ENCODE measurements around the gene UST. TPM values are rescaled to one million over a fixed set of nuclear protein-coding genes. Genes with fewer than 3 reads are reported as not detected.

The UST gene
- polyA plus RNA-seq, 1 donor (not counting 4 experiments of a cell fraction or from before 2014, with no cell fraction given), result 6.1 TPM

GRCh38 chr6:148924226-148925012, 177.6 kb downstream of the UST start:
- no peak overlapping the region for H2AFZ ChIP-seq (ENCODE audit: control insufficient read depth, low read length)
- no peaks in the 10 kb centered on the region for H3K36me3 ChIP-seq (ENCODE audit: control insufficient read depth in 2 of 2, extremely low read depth in 1 of 2, insufficient read depth in 2 of 2, low read length in 2 of 2)
- no peaks in the 10 kb centered on the region for H3K9me3 ChIP-seq (ENCODE audit: control insufficient read depth, low read depth, low read length)
- no peak overlapping the region for H3K9ac ChIP-seq (ENCODE audit: control insufficient read depth, extremely low read depth, insufficient read depth, low read length)
- DNase-seq (ENCODE audit: low read depth, low spot score) (no peak), FAIRE-seq (no peak)
- no peaks in the 10 kb centered on the region for H3K79me2 ChIP-seq (ENCODE audit: control insufficient read depth, insufficient read depth, low read length)
- H3K4me2 ChIP-seq (ENCODE audit: control insufficient read depth, extremely low read depth, insufficient read depth, low read depth, low read length), result no peak overlapping the region
- H3K9me1 ChIP-seq (ENCODE audit: control insufficient read depth, extremely low read depth, insufficient read depth, low read length), result no peaks in the 10 kb centered on the region
- H3K4me1 ChIP-seq (ENCODE audit: control insufficient read depth, extremely low read depth, insufficient read depth, low read length), result no peaks in the 10 kb centered on the region
- no peak overlapping the region for H3K4me3 ChIP-seq (ENCODE audit: control insufficient read depth in 2 of 3, extremely low read depth in 1 of 3, insufficient read depth in 2 of 3, low read depth in 1 of 3, low read length in 3 of 3)
- no peak overlapping the region for H3K27ac ChIP-seq (ENCODE audit: control insufficient read depth, insufficient read depth, low read length)
- H3K27me3 ChIP-seq (ENCODE audit: control insufficient read depth, extremely low read depth, insufficient read depth, low read length), result no peaks in the 10 kb centered on the region
- TF ChIP-seq CTCF (optimal IDR thresholded peaks at IDR 0.05 in 1 of 3, IDR thresholded peaks at IDR 0.05 in 1 of 3, conservative IDR thresholded peaks at IDR 0.05 in 1 of 3; ENCODE audit: extremely low read depth in 1 of 3, insufficient read depth in 2 of 3, low read length in 3 of 3), result no peak
- TF ChIP-seq EZH2 (IDR thresholded peaks at IDR 0.05; ENCODE audit: low read length), result no peak
- dilution Hi-C loops (cut with MboI; ENCODE audit: extremely low pct_ligation_motif_present, low sequenced_read_pairs), result no loop called here
- H4K20me1 ChIP-seq (ENCODE audit: control insufficient read depth, extremely low read depth, insufficient read depth, low read length), result no peaks in the 10 kb centered on the region

- no peaks in the 10 kb centered on the region for H3K79me2 ChIP-seq (ENCODE audit: control insufficient read depth, insufficient read depth, low read length)
- H3K9ac ChIP-seq (ENCODE audit: control insufficient read depth, extremely low read depth, insufficient read depth, low read length), result no peak overlapping the region
- H4K20me1 ChIP-seq (ENCODE audit: control insufficient read depth, extremely low read depth, insufficient read depth, low read length), result no peaks in the 10 kb centered on the region
- no peaks in the 10 kb centered on the region for H3K27me3 ChIP-seq (ENCODE audit: control insufficient read depth, extremely low read depth, insufficient read depth, low read length)
- H3K9me1 ChIP-seq (ENCODE audit: control insufficient read depth, extremely low read depth, insufficient read depth, low read length), result no peaks in the 10 kb centered on the region
- dilution Hi-C loops (cut with MboI; ENCODE audit: extremely low pct_ligation_motif_present, low sequenced_read_pairs), result no loop called here
- no peaks in the 10 kb centered on the region for H3K4me1 ChIP-seq (ENCODE audit: control insufficient read depth, extremely low read depth, insufficient read depth, low read length)
- no peak for TF ChIP-seq CTCF (optimal IDR thresholded peaks at IDR 0.05 in 1 of 3, IDR thresholded peaks at IDR 0.05 in 1 of 3, conservative IDR thresholded peaks at IDR 0.05 in 1 of 3; ENCODE audit: extremely low read depth in 1 of 3, insufficient read depth in 2 of 3, low read length in 3 of 3)
- no peak for TF ChIP-seq EZH2 (IDR thresholded peaks at IDR 0.05; ENCODE audit: low read length)
- DNase-seq (ENCODE audit: low read depth, low spot score) (no peak), FAIRE-seq (no peak)
- no peak overlapping the region for H2AFZ ChIP-seq (ENCODE audit: control insufficient read depth, low read length)
- H3K9me3 ChIP-seq (ENCODE audit: control insufficient read depth, low read depth, low read length), result no peaks in the 10 kb centered on the region
- H3K4me2 ChIP-seq (ENCODE audit: control insufficient read depth, extremely low read depth, insufficient read depth, low read depth, low read length), result no peak overlapping the region
- H3K4me3 ChIP-seq (ENCODE audit: control insufficient read depth in 2 of 3, extremely low read depth in 1 of 3, insufficient read depth in 2 of 3, low read depth in 1 of 3, low read length in 3 of 3), result no peak overlapping the region
- H3K36me3 ChIP-seq (ENCODE audit: control insufficient read depth in 2 of 2, extremely low read depth in 1 of 2, insufficient read depth in 2 of 2, low read length in 2 of 2), result no peaks in the 10 kb centered on the region
- H3K27ac ChIP-seq (ENCODE audit: control insufficient read depth, insufficient read depth, low read length), result no peak overlapping the region
These were observed 178.9 kb downstream of the UST start for GRCh38 chr6:148925701-148926100.
